Measurements from ENCODE around the gene UFSP1. TPM values are rescaled to one million over a fixed set of nuclear protein-coding genes. Genes with fewer than 3 reads are reported as not detected.
A peak's percentile ranks its signal among the peaks of the same experiment; 100 is the strongest.

The UFSP1 gene
- total and polyA plus RNA-seq, 2 of the 13 experiments (the other 11 are each of a cell fraction or from before 2014, with no cell fraction given) = 0.65 to 3.3 TPM

GRCh38 chr7:100888988-100889750, at the start of gene UFSP1 (continued):
- TF ChIP-seq ZNF646 (CRISPR knock-in tag; IDR thresholded peaks at IDR 0.05) = no peak
- peak; percentile 80 for TF ChIP-seq PHF20 (CRISPR knock-in tag; IDR thresholded peaks at IDR 0.05)
- no peak for TF ChIP-seq POLR2AphosphoS2 (IDR thresholded peaks at IDR 0.05; ENCODE audit: low read depth, low read length)
- peak; percentile 12 for TF ChIP-seq DZIP1 (CRISPR knock-in tag; IDR thresholded peaks at IDR 0.05)
- peak; percentile 61; the same call in 1 of the 2 replicates for TF ChIP-seq BORCS8-MEF2B (CRISPR knock-in tag; IDR thresholded peaks at IDR 0.05)
- TF ChIP-seq PHB2 (IDR thresholded peaks at IDR 0.05; ENCODE audit: partially characterized antibody) = no peak
- TF ChIP-seq HNRNPL (IDR thresholded peaks at IDR 0.05; ENCODE audit: low read depth, low read length) = no peak
- TF ChIP-seq HIVEP1 (CRISPR knock-in tag; IDR thresholded peaks at IDR 0.05) = peak; percentile 72
- TF ChIP-seq ZBTB8A (CRISPR knock-in tag; IDR thresholded peaks at IDR 0.05; ENCODE audit: borderline replicate concordance, low read depth) = no peak
- no peak for TF ChIP-seq ZNF337 (CRISPR knock-in tag; IDR thresholded peaks at IDR 0.05; ENCODE audit: borderline replicate concordance, low read depth)
- no peak for TF ChIP-seq GABPA (IDR thresholded peaks at IDR 0.05; ENCODE audit: low read depth, low read length)
- no peak for TF ChIP-seq GABPA (CRISPR knock-in tag; IDR thresholded peaks at IDR 0.05; ENCODE audit: low read depth)
- peak; percentile 96 for TF ChIP-seq PHF8 (CRISPR knock-in tag; IDR thresholded peaks at IDR 0.05)
- TF ChIP-seq ZC3H4 (CRISPR knock-in tag; IDR thresholded peaks at IDR 0.05; ENCODE audit: borderline replicate concordance) = no peak
- 0 out of 2 replicates have a peak, but pooled peaks have one; percentile 82 for TF ChIP-seq SMAD9 (CRISPR knock-in tag; IDR thresholded peaks at IDR 0.05)
- TF ChIP-seq HOXA9 (CRISPR knock-in tag; IDR thresholded peaks at IDR 0.05; ENCODE audit: borderline replicate concordance) = no peak
- no peak for TF ChIP-seq SMC3 (IDR thresholded peaks at IDR 0.05; ENCODE audit: low read length)
- no peak for TF ChIP-seq ZNF513 (CRISPR knock-in tag; conservative IDR thresholded peaks at IDR 0.05)
- TF ChIP-seq HOXD1 (CRISPR knock-in tag; IDR thresholded peaks at IDR 0.05) = no peak
- TF ChIP-seq ZNF580 (CRISPR knock-in tag; IDR thresholded peaks at IDR 0.05; ENCODE audit: borderline replicate concordance, low read depth) = peak; percentile 84

All from HepG2 (cell line).